GM18873 (cell line): ENCODE measurements around the gene ABLIM1.

Experiments
- ATAC-seq: cut with Tn5 transposase; IDR thresholded peaks from one replicate; pipeline ENCODE4 v1.9.1; 2021; ENCODE audit warnings: mild to moderate bottlenecking, moderate library complexity, moderate number of reproducible peaks; ENCODE audit not compliant: unreplicated experiment, low FRiP score

Gene ABLIM1

DNA sequence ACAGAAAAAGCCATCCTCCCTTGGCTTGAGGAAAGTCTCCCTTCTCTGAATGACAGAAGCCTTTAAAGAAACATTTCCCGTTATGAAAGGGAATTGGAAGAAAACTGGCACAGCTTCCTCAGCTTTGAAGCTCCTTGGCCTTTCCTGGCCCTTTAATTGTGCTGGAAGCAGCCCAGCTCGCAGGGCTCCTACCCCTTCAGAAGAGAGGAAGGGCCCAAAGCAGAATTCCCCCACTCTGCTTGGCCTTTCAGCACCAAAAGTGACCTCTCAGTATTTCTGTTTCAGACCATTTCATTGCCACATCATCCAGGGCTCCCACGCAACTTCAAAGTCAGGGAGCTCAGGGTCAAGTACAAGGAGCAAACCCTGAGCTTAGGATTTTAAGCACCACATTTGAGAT, 258.0 kb downstream of the ABLIM1 start:
- ATAC-seq: no peak

DNA sequence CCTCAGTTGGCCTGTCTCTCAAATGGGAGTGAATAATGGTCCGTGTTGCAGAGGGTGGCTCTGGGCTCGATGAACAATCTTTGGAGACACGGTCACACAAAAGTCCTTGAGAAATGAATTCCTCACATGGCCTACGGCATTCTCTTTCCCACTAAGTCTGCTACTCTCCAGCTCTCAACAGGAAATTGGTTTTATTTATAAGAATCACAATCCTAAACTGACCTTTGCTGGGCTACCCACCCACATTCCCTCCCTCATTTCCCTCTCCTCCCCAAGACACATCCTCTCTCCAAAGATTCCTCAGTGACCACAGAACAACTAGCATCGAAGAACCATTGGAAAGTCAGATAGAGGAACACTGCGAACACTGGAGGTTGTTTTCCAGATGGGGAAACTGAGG, 258.5 kb downstream of the ABLIM1 start:
- no peak for ATAC-seq

DNA sequence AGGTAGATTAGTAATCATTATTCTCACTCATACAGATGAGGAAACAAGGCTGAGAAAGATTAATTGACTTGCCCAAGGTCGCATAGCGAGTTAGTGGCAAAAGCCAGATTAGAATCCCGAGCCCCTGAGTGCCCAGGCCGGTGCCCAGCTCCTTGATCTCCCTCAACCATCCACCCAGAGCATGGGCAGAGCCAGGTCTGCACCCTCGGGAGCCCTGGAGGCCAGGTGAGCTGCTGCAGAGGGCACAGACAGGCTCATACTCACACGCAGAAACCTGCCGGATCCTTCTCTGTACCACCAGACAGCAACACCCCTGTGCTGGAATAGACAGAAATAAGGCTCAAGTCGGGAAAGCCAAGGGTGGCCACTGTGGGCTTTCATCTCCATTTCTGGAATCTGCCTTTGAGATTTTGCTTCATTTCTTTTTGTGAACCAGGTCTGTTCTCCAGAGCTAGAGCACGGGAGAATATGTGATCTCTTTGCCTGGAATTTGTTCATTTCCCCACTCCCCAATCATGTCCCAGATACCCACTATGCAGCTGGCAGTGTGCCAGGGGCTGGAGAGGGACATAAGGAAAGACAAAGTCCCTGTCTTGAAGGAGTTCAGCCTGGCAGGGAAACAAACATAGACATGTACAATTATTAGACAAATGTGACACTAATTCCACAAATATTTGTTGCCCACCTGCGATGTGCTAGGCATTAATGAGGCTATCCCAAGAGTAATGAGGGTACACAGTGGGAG, 259.3 kb downstream of the ABLIM1 start:
- ATAC-seq: no peak

DNA sequence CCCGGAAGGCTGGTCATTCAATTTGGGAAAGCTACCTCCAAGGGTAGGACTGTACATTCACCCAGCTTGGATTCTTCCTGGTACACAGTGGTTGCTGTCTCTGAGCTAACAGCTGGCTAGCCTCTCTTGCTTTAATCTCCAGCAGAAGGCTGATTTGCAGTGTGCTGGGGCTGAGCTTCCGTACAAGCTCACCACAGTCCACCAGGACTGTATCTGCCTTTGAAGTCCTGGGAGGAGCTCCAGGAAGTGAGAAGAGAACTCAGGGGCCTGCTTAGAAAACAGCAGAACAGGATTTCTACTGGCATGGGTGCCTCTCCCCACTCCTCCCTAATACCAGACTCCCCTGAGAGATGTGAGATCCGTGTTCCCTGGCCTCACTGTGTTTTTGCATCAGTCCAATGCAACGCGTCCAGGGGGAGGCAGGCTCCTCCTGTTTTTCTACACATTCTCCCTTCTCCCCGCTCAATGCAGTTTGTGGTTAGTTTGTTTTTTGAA, 260.4 kb downstream of the ABLIM1 start:
- no peak for ATAC-seq

DNA sequence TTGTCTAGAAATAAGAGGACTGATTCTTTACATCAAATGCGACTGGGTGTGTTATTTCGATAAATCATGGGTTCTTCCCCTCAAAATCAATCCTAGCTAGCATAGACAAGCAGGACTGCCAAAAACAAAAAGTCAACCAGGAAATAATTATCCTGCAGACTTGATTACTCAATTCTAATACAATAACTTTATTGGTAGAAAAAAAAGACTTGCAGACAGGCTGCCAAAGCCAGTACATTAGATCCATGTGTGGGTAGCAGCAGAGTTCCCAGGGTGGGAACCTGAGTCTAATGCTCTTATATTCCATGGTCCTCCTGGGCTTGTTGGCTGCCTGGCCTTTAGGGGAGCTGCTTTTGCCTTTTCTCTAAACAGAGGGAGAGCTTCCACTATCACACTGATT, 261.6 kb downstream of the ABLIM1 start:
- ATAC-seq: no peak

DNA sequence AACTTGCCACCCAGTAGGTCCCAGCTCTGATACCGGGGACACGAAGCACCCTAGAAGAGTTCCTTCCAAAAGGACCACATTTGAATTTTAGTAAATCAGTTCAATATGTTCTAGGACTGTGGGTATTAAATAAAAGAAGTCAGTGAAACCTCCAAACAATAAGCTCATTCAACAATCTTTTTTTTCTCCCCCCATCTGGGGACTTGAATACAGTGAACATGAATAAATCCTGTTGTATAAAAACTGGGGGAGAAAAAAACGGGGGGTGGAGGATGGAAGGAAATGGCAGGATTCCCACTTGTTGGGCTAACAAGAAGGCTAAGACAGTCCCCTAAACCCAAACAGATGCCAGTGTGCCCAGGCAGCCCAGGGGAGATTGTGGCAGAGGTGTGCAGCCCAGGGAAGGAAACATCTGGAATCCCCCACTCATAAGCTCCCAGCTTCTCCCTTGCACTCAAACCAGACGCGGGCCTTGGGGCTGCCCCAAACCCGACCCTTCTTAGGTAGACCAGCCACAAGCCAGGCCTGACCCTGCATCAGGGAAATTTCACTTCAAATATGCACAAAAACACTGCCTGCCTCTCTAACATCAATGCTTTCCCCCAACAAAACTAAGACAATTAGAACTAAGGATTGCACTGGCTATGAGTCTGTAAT, 262.6 kb downstream of the ABLIM1 start:
- ATAC-seq: no peak

DNA sequence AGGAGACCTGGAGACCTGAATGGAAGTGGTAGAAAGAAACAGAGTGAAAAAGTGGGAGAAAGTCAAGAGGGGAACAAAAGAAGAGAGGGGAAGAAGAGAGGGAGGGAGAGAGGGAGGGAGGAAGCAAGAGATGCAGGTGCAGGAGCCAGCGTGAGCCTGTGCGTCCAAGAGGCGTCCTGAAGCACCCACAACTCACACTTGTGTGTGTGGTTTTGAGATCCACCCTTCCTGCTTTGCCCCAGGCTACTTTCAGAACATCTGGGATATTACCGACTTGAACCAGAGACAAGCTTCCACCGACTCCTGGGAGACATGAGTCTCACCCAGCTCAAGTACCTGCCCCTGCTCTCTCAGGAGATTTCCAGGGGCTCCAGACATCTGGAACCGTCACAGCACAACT, 263.5 kb downstream of the ABLIM1 start:
- no peak for ATAC-seq

DNA sequence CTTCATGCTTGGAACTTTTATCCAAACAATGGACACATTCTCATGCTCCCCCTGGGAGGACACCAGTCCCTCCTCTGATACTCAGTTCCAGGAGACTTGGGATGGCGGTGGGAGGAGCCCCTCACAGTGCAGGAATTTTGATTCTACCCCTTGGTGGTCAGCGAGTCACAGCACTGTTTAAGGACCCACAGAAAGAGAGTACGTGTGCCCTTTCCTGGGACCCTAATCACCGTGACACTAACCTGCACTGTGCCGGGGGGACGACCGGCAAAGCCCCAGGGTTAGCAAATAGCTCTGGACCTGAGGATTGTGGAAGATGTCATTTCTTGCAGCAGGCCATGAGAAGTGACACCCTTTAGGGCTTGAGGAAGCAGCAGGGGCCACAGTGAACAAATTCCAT, 264.2 kb downstream of the ABLIM1 start:
- ATAC-seq: no peak

DNA sequence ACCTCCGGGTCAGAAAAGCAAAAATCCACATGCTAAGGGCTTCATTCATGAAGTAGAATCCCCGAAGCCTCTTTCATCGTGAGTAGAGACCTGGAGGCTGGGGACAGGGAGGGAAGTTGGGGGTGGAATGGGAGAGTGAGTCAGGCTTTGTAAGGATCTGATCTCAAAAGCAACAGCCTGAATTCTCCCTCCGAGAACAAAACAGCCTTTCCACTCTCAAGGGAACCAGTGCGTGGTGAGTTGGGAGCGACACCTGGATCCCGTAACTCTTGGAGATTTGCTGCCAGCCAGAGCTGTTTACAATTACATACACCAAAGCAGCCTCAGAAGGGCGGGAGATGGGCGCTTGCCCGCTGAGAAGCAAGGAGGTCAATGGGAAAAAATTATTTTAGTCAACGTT, 264.6 kb downstream of the ABLIM1 start:
- no peak for ATAC-seq

DNA sequence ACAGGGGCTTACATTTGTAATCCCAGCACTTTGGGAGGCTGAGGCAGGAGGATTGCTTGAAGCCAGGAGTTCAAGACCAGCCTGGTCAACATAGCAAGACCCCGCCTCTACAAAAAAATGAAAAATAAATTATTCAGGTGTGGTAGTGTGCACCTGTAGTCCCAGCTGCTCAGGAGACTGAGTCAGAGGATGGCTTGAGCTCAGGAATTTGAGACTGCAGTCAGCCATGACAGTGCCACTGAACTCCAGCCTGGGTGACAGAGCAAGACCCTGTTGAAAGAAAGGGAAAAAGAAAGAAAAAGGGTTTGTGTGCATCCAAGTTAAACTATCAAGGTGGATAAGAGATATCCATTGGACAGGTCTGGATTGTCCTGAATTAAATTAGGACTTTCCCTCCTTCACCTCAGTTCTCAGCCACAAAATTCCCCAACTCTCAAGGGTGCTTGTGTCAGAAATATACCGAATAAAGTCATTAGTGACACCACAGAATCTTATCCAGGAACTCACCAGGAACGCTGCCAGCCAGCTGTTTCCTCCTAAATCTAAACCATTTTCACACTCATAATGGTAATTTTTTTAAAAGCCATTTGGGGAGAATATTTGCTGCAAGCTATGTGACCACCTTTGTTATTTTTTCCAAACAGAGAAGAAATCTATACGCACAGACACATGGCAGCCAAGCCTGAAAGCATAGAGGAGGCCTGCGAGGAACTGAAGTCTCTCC, 265.8 kb downstream of the ABLIM1 start:
- ATAC-seq: no peak

DNA sequence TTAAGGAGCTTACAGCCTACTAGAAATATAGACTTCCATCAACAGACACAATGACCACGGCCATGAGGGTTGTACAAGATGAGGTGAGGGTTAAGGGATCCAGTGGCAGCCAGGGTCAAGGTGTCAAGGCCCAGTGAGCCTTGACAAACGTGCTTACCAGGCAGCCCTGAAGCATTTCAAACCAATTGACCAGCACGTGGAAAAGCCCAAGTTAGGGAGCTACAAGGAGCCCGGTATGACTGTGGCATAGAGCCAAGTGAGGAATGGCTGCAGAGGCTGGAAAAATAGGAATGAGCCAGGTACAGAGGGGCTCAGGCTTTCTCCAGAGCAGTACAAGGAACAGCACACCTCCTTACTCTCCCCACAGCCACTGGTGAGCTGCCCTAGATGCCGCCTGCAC, 266.5 kb downstream of the ABLIM1 start:
- no peak for ATAC-seq

DNA sequence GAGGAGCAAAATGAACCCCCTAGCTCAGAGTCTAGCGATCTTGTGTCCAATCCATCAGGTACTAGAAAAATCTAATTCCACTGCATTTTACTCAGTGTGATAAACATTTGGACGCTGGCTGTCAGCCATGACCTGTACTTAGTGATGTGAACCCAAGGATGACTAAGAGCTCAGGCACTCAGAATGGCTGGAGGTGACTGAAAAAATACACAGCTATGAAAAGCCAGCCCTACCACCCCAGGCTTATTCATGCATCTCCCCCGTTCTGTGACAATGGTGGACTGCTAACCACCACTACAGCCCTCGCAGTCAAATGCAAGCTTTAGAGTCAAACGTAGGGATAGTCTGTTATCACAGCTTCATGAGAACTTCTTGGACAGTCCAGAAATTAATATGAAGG, 268.6 kb downstream of the ABLIM1 start:
- no peak for ATAC-seq

DNA sequence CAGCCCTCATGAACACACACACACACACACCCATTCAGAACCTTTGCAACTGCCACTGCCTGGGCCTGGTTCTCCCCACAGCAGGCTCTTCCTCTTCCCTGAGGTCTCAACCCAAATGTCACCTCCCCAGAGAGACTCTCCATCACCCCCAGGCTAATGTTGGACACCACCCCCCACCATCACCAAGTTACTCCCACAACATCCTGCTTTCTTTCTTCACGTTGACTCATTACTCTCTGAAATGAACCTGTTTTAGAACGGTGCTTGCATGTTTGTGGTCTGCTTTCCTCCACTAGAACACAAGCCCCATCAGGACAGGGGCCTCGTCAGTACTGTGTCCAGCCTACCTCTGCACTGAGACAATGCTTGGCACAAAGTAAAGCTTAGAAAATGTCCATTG, 269.8 kb downstream of the ABLIM1 start:
- ATAC-seq: no peak

DNA sequence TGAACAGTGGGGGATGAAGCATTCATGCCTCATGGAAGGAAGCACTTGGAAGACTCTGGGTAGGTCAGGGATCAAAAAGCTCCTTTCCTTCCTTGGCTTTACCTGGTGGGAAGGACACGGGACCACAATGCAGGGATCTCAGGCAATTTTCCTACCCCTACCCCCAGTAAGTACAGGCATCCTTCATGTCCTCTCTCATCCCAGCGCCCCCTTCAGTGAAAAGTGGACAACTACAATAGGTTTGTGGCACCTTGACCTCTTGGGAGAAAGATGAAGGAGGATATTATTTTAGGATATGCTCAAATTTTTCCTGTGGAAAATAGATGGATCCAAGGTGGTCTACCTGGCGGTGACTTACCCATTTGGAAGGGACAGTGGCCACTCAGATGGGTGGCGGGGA, 270.3 kb downstream of the ABLIM1 start:
- no peak for ATAC-seq

DNA sequence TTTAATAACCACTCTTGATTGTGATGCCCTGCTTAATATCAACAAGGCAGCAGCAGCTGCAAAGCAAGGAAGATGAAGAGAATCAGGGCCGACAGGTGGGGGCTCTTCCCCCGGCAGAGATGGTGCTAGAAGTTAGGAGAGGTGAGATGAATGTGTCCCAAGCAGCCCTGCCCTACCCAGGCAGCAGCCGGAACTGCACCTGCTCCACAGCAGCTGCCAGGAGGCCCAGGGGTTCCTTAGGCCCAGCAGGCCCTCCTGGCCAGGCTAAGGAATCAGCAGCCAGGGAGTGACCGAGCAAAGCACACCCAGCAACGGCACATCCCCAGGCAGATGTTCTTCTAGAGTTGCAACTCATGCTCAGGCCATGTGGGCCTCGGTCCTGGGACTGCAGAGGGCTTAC, 271.6 kb downstream of the ABLIM1 start:
- no peak for ATAC-seq

DNA sequence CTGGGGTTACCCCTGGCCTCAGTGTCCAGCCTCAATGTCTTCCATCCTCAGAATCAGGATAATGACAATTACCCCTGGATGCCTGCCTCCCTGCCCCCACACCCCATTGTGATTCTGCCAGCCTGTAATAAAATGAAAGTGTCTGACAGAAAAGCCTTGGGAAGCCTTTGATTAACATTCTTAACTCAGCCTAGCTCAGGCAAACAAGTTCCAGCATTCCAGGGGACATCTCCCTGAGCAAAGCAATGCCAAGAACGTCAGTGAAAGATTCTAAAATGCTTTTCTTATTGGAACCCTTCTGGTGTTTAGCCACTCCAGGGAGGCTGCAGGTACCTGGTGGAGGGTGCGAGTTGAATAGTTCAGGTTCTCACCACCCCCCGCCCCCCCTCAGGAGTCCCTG, 272.5 kb downstream of the ABLIM1 start:
- no peak for ATAC-seq

DNA sequence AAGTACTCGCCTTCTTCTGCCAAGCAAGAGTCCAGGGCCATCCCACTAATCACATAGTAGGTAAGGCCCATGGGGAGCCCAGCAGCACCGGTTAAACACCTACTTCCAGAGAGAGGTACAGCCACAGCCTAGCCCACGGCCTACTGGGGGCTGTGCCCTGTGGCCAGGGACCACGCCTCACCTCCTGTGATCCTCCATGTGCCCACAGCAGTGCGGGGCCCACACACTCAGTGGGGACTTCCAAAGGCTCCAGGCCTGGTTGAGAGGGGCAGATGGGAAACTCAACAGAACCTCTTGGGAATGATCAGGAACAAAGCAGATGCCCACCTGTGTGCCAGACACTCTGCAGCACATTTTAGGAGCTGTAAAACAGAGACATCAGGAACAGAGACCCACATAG, 273.5 kb downstream of the ABLIM1 start:
- ATAC-seq: no peak

DNA sequence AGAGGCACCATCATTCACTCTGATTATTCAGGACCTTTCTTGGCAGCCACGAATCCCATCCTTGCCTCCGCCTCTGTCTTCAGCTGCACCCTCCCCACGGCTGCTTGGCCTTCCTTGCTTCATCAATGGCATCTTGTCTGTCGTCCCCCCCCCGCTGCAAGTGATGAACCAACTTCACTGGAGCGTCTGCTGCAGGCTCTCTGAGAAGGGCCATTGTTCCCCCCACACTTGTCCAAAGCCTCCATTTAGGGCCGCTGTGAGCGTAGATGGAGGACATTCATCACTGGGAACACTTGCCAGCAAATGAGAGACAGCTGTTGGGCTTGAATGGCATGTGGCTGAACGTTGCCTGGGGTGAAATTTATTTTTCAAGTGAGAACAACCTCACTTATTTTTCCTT, 273.9 kb downstream of the ABLIM1 start:
- ATAC-seq: no peak
